Body of pancreas (tissue), 4 donors: ENCODE data around the gene SPOP.

Experiments used
- POLR2A ChIP-seq, 3 donors: fragments of 450-650 bp; IDR thresholded peaks; one replicate each; pipeline ENCODE4 v1.6.1; 2016; ENCODE audit warnings: antibody characterized with exemption in 3 of 3, mild to moderate bottlenecking in 2 of 3
- TF ChIP-seq, protein P1 (sequence below), 7 experiments: fragments of 450-650 bp in 4 of 7; fragments of 200-600 bp in 3 of 7; sonication (generic) in 3 of 7; IDR thresholded peaks; one replicate each; pipeline ENCODE4 v1.5.1; 2016 to 2019; ENCODE audit warnings: antibody characterized with exemption in 7 of 7

- TF ChIP-seq, protein P1, sequence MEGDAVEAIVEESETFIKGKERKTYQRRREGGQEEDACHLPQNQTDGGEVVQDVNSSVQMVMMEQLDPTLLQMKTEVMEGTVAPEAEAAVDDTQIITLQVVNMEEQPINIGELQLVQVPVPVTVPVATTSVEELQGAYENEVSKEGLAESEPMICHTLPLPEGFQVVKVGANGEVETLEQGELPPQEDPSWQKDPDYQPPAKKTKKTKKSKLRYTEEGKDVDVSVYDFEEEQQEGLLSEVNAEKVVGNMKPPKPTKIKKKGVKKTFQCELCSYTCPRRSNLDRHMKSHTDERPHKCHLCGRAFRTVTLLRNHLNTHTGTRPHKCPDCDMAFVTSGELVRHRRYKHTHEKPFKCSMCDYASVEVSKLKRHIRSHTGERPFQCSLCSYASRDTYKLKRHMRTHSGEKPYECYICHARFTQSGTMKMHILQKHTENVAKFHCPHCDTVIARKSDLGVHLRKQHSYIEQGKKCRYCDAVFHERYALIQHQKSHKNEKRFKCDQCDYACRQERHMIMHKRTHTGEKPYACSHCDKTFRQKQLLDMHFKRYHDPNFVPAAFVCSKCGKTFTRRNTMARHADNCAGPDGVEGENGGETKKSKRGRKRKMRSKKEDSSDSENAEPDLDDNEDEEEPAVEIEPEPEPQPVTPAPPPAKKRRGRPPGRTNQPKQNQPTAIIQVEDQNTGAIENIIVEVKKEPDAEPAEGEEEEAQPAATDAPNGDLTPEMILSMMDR (IDR thresholded peaks at IDR 0.05), result no peak
- TF ChIP-seq POLR2A (IDR thresholded peaks at IDR 0.05), result no peak
Measured at GRCh38 chr17:49659661-49660382, 18.1 kb downstream of the SPOP start.
